Mucosa of descending colon (tissue), 3 donors: ENCODE results near the gene CBX4. TPM values are rescaled to one million over a fixed set of nuclear protein-coding genes. Genes with fewer than 3 reads are reported as not detected.

Source experiments
- ATAC-seq: fragments of 200-7000 bp; cut with Tn5 transposase; one replicate; pipeline ENCODE4 v1.9.1; 2020; ENCODE audit warnings: mild to moderate bottlenecking, moderate library complexity
- DNase-seq, 3 donors: peaks; one replicate each; pipeline ENCODE4 v3.0.0-alpha.2; 2020
- H3K36me3 ChIP-seq: fragments of 200-600 bp; one replicate; pipeline ENCODE4 v1.8.0; 2021; ENCODE audit warnings: low read depth, mild to moderate bottlenecking
- H3K4me1 ChIP-seq: fragments of 200-600 bp; one replicate; pipeline ENCODE4 v1.8.0; 2021; ENCODE audit warnings: low read depth, mild to moderate bottlenecking
- H3K4me3 ChIP-seq: fragments of 200-600 bp; one replicate; pipeline ENCODE4 v1.8.0; 2021; ENCODE audit warnings: mild to moderate bottlenecking
- H3K9me3 ChIP-seq: fragments of 200-600 bp; one replicate; pipeline ENCODE4 v1.8.0; 2021; ENCODE audit warnings: mild to moderate bottlenecking
- CTCF ChIP-seq: fragments of 200-600 bp; IDR thresholded peaks from one replicate; pipeline ENCODE4 v1.8.0; 2022; ENCODE audit warnings: antibody characterized with exemption, mild to moderate bottlenecking
- intact Hi-C, 2 donors: fragments of 100-400 bp; cut with DNase I in 1 of 2; cut with micrococcal nuclease in 1 of 2; formaldehyde crosslinking; loops; one replicate each; pipeline versions ENCODE4 v1.11.0 to v1.11.1; 2022; cut with DNase I, micrococcal nuclease
- total RNA-seq, 3 donors: library from RNA; stranded (reverse); fragmentation: NEBNext Ultra II Directional in 2 of 3; extraction: Animal tissue kit (Norgen Biotek cat#: 25700) in 2 of 3; gene quantifications; one replicate each; pipeline versions ENCODE4 v1.2.1 to v1.2.4, GENCODE V29; 2021 to 2023
- donor health status: DM: no; HTN: no; CAD: no; lungs with moderate emphysema.
- donor health status: DM: no; HTN: no; CAD: no.
- donor health status: DM: no; HTN: yes; CAD: no.

Gene CBX4
- total RNA-seq, 3 donors from 2014 or later, result 10.2 to 14.2 (median 13.2) TPM

GRCh38 chr17:79831265-79832217, 7.7 kb downstream of the CBX4 start:
- no peak for TF ChIP-seq CTCF
- Histone ChIP-seq H3K4me3 (no peak overlapping the region), H3K36me3 (no peaks in the 10 kb centered on the region), H3K9me3 (no peaks in the 10 kb centered on the region), H3K4me1 (peaks cover 45% of the 10 kb centered on the region)
- peak; percentile 17 for ATAC-seq
- intact Hi-C loops, result no loop called here
- DNase-seq, result peak; percentile 59 to 71 (median 68)

- ATAC-seq (no peak), DNase-seq (no peak)
- no peak for TF ChIP-seq CTCF
- Histone ChIP-seq H3K9me3 (no peaks in the 10 kb centered on the region), H3K36me3 (no peaks in the 10 kb centered on the region), H3K4me1 (peaks cover 37% of the 10 kb centered on the region), H3K4me3 (no peak overlapping the region)
- intact Hi-C loops, result no loop called here
Observed at GRCh38 chr17:79830763-79831264, 8.4 kb downstream of the CBX4 start.

GRCh38 chr17:79830303-79830702, 8.9 kb downstream of the CBX4 start:
- Histone ChIP-seq H3K4me1 (peaks cover 32% of the 10 kb centered on the region), H3K9me3 (no peaks in the 10 kb centered on the region), H3K36me3 (no peaks in the 10 kb centered on the region), H3K4me3 (no peak overlapping the region)
- TF ChIP-seq CTCF, result no peak
- no peak for ATAC-seq
- intact Hi-C loops, result no loop called here
- DNase-seq, result peak in 1 of 3 donors; percentile 27

- H3K36me3 ChIP-seq, result no peaks in the 10 kb centered on the region
- peaks cover 32% of the 10 kb centered on the region for H3K4me1 ChIP-seq
- no peak for TF ChIP-seq CTCF
- DNase-seq (no peak), ATAC-seq (no peak)
- H3K9me3 ChIP-seq, result no peaks in the 10 kb centered on the region
- intact Hi-C loops, result no loop called here
- no peak overlapping the region for H3K4me3 ChIP-seq
Observed at GRCh38 chr17:79829457-79829856, 9.8 kb downstream of the CBX4 start.

- Histone ChIP-seq H3K4me1 (peaks cover 32% of the 10 kb centered on the region), H3K4me3 (no peak overlapping the region), H3K36me3 (no peaks in the 10 kb centered on the region), H3K9me3 (no peaks in the 10 kb centered on the region)
- no peak for ATAC-seq
- intact Hi-C loops, result no loop called here
- TF ChIP-seq CTCF, result no peak
- peak in 1 of 3 donors; percentile 47 for DNase-seq
Observed at GRCh38 chr17:79829004-79829403, 10.2 kb downstream of the CBX4 start.
